ENCODE data around the gene LRRC14B. TPM values are rescaled to one million over a fixed set of nuclear protein-coding genes. Genes with fewer than 3 reads are reported as not detected.

LRRC14B gene
- polyA plus RNA-seq, 1 experiment: not detected

- Histone ChIP-seq H3K27ac (ENCODE audit: low read depth, low read length) (no peak overlapping the region), H3K9me3 (ENCODE audit: control insufficient read depth, insufficient read depth, low read length) (peaks cover 2% of the 10 kb centered on the region; the same call in 1 of the 2 replicates), H3K27me3 (ENCODE audit: control insufficient read depth, insufficient read depth, low read length) (no peaks in the 10 kb centered on the region), H3K4me3 (ENCODE audit: low read depth, low read length) (no peak overlapping the region)
- TF ChIP-seq CTCF (IDR thresholded peaks at IDR 0.05; ENCODE audit: low read depth, low read length): no peak
- POLR2A ChIA-PET: no interaction called here
- DNase-seq (ENCODE audit: low read depth, low spot score): no peak
- CTCF ChIA-PET: interaction anchor here (1.0 kb wide), 1 partner anchor 17 kb away, joined by 3 read pairs; no protein-coding TSS in a partner anchor
Measured at GRCh38 chr5:204966-205670, 13.8 kb downstream of the LRRC14B start.

GRCh38 chr5:206406-206805, 15.1 kb downstream of the LRRC14B start:
- DNase-seq (ENCODE audit: low read depth, low spot score): no peak
- no peak for TF ChIP-seq CTCF (IDR thresholded peaks at IDR 0.05; ENCODE audit: low read depth, low read length)
- POLR2A ChIA-PET: no interaction called here
- CTCF ChIA-PET: no interaction called here
- Histone ChIP-seq H3K27me3 (ENCODE audit: control insufficient read depth, insufficient read depth, low read length) (no peaks in the 10 kb centered on the region), H3K4me3 (ENCODE audit: low read depth, low read length) (no peak overlapping the region), H3K27ac (ENCODE audit: low read depth, low read length) (no peak overlapping the region), H3K9me3 (ENCODE audit: control insufficient read depth, insufficient read depth, low read length) (peaks cover 2% of the 10 kb centered on the region; the same call in 1 of the 2 replicates)

DNA sequence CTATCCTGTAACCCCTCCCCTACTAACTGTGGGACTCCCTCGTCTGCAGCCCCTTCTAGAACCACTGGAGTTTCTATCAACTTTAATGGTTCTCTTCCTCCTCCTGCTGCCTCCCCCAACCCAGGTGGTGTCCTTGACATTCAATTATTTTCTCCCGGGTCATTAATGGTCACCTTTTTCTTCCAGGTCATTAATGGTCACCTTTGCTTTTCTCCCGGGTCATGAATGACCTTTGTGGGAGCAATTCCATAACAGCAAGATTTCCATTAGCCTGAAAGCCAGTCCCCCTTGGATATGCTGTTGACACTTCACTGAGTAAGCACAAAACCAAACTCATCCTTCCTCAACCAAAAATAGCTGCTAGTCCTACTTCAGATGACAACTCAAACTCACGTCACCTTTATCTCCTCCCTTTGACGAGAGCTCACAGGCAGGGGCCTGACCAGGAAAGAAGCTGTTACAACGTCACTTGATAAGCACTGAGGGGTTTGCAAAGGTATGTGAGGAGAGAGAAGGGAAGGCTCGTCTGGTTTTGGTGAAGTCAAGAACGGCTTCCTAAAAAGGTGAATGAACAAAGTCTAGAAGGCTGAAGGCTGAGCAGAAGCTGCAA, 15.7 kb downstream of the LRRC14B start:
- Histone ChIP-seq H3K4me3 (ENCODE audit: low read depth, low read length) (no peak overlapping the region), H3K27ac (ENCODE audit: low read depth, low read length) (no peak overlapping the region), H3K27me3 (ENCODE audit: control insufficient read depth, insufficient read depth, low read length) (no peaks in the 10 kb centered on the region), H3K9me3 (ENCODE audit: control insufficient read depth, insufficient read depth, low read length) (peaks cover 2% of the 10 kb centered on the region; the same call in 1 of the 2 replicates)
- TF ChIP-seq CTCF (IDR thresholded peaks at IDR 0.05; ENCODE audit: low read depth, low read length): no peak
- ChIA-PET POLR2A (interaction anchor here (0.7 kb wide), 1 partner anchor 11 kb away, joined by 5 read pairs; the partner anchor contains the start of genes CCDC127 and SDHA), CTCF (interaction anchor here (0.9 kb wide), 1 partner anchor 18 kb away, joined by 3 read pairs; no protein-coding TSS in a partner anchor)
- DNase-seq (ENCODE audit: low read depth, low spot score): no peak

- Histone ChIP-seq H3K9me3 (ENCODE audit: control insufficient read depth, insufficient read depth, low read length) (peaks cover 2% of the 10 kb centered on the region; the same call in 1 of the 2 replicates), H3K4me3 (ENCODE audit: low read depth, low read length) (no peak overlapping the region), H3K27me3 (ENCODE audit: control insufficient read depth, insufficient read depth, low read length) (no peaks in the 10 kb centered on the region), H3K27ac (ENCODE audit: low read depth, low read length) (no peak overlapping the region)
- DNase-seq (ENCODE audit: low read depth, low spot score): no peak
- CTCF ChIA-PET: interaction anchor here (0.9 kb wide), 1 partner anchor 19 kb away, joined by 3 read pairs; no protein-coding TSS in a partner anchor
- no peak for TF ChIP-seq CTCF (IDR thresholded peaks at IDR 0.05; ENCODE audit: low read depth, low read length)
- POLR2A ChIA-PET: interaction anchor here (0.7 kb wide), 1 partner anchor 10 kb away, joined by 5 read pairs; the partner anchor contains the start of genes CCDC127 and SDHA
Measured at GRCh38 chr5:207599-207998, 16.3 kb downstream of the LRRC14B start.

All from AG04450 (cell line).